ENCODE measurements around the gene BRAT1.

DNA sequence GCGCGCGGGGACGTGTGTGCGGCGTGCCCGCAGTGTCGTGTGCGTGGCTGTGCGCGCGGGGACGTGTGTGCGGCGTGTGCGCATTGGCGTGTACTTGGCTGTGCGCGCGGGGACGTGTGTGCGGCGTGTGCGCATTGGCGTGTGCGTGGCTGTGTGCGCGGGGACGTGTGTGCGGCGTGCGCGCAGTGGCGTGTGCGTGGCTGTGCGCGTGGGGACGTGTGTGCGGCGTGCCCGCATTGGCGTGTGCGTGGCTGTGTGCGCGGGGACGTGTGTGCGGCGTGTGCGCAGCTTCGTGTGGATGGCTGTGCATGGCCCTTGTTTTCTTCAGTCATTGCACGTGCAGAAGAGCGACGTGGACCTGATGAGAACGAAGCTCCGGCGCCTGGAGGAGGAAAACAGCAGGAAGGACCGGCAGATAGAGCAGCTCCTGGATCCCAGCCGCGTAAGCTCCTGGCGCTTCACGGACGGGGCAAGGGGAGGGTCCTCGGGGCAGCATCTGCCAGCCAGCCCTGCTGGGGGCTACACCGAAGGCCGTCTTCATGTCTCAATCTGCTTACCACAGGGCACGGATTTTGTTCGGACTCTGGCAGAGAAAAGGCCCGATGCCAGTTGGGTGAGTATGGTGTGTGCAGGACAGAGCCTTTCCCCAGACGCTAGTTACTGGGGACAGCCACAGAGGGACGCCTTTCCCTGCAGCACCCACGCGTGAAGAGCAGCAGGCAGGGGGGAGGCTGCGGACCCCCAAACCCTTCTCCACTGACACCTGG lies 22.8 kb upstream of the BRAT1 start:
- TF ChIP-seq CTCF (IDR thresholded peaks at IDR 0.05; ENCODE audit: low read depth, low read length, poor library complexity, severe bottlenecking): no peak
- TF ChIP-seq EZH2phosphoT487 (IDR thresholded peaks at IDR 0.05; ENCODE audit: borderline replicate concordance, low read length): no peak

Measured in DOHH2 (cell line).